ENCODE data around the gene RPL22.

GRCh38 chr1:6143395-6143794, 56.0 kb downstream of the RPL22 start:
- TF ChIP-seq CTCF (conservative IDR thresholded peaks at IDR 0.05), result no peak
- TF ChIP-seq ZFX (IDR thresholded peaks at IDR 0.05), result no peak
